Measurements from ENCODE around the gene CDKN1A. TPM values are rescaled to one million over a fixed set of nuclear protein-coding genes. Genes with fewer than 3 reads are reported as not detected.
"Not testable (repeated sequence)": the region's sequence is repeated elsewhere in the genome, so short reads cannot be mapped to it uniquely, and the experiment has no call there.

CDKN1A gene
- total RNA-seq, 3 donors from 2014 or later (not counting 1 experiment from before 2014, with no cell fraction given) = 19.1 to 40.7 (median 25.4) TPM

DNA sequence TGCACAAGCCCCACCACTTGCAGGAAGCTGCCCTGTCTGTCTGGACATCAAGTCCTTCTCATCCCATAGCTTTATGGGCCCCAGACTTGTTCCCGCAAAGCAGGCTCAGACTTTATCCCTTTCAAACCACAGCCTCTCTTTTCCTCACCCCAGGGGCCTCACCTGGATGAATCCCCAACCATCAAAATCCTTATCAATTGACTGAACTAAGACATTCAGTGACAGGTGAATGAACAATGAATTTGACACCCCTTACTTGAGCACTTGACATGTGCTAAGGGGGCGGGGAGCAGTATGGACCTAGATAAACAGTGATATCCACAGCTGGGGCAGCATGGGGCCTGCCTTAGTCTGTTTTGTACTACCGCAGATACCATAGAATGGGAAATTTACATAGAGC is 24.1 kb downstream of the CDKN1A start:
- TF ChIP-seq, protein P1, sequence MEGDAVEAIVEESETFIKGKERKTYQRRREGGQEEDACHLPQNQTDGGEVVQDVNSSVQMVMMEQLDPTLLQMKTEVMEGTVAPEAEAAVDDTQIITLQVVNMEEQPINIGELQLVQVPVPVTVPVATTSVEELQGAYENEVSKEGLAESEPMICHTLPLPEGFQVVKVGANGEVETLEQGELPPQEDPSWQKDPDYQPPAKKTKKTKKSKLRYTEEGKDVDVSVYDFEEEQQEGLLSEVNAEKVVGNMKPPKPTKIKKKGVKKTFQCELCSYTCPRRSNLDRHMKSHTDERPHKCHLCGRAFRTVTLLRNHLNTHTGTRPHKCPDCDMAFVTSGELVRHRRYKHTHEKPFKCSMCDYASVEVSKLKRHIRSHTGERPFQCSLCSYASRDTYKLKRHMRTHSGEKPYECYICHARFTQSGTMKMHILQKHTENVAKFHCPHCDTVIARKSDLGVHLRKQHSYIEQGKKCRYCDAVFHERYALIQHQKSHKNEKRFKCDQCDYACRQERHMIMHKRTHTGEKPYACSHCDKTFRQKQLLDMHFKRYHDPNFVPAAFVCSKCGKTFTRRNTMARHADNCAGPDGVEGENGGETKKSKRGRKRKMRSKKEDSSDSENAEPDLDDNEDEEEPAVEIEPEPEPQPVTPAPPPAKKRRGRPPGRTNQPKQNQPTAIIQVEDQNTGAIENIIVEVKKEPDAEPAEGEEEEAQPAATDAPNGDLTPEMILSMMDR (IDR thresholded peaks at IDR 0.05) = no peak
- Histone ChIP-seq H3K27ac (ENCODE audit: low read length) (no peak overlapping the region), H3K4me1 (ENCODE audit: control insufficient read depth, insufficient read depth, low read length) (peaks cover 13% of the 10 kb centered on the region), H3K4me3 (ENCODE audit: low read length) (no peak overlapping the region), H3K9me3 (ENCODE audit: control insufficient read depth, insufficient read depth, low read length) (no peaks in the 10 kb centered on the region), H3K27me3 (ENCODE audit: control insufficient read depth, insufficient read depth, low read length) (no peaks in the 10 kb centered on the region), H3K36me3 (ENCODE audit: control insufficient read depth, insufficient read depth, low read length) (no peaks in the 10 kb centered on the region)
- WGBS (ENCODE audit: insufficient coverage) = 95% methylated on average over 3 of the region's 3 CpGs
- H3K36me3 Mint-ChIP-seq = no peaks in the 10 kb centered on the region
- intact Hi-C loops (cut with micrococcal nuclease) = no loop called here
- no peak overlapping the region for H3K4me3 Mint-ChIP-seq
- peaks cover 0 to 5% of the 10 kb centered on the region in 2 donors for H3K27me3 Mint-ChIP-seq (ENCODE audit: low read depth in 2 of 2)
- H3K9me3 Mint-ChIP-seq = no peaks in the 10 kb centered on the region
- DNase-seq (no peak), ATAC-seq (no peak)
- no peak overlapping the region for H3K27ac Mint-ChIP-seq
- peaks cover 0 to 4% of the 10 kb centered on the region in 2 donors for H3K4me1 Mint-ChIP-seq

GRCh38 chr6:36703081-36703606 is 24.6 kb downstream of the CDKN1A start:
- H3K4me1 Mint-ChIP-seq = peaks cover 0 to 4% of the 10 kb centered on the region in 2 donors
- Histone ChIP-seq H3K4me1 (ENCODE audit: control insufficient read depth, insufficient read depth, low read length) (peaks cover 8% of the 10 kb centered on the region), H3K27ac (ENCODE audit: low read length) (no peak overlapping the region), H3K9me3 (ENCODE audit: control insufficient read depth, insufficient read depth, low read length) (no peaks in the 10 kb centered on the region), H3K27me3 (ENCODE audit: control insufficient read depth, insufficient read depth, low read length) (no peaks in the 10 kb centered on the region), H3K4me3 (ENCODE audit: low read length) (no peak overlapping the region), H3K36me3 (ENCODE audit: control insufficient read depth, insufficient read depth, low read length) (no peaks in the 10 kb centered on the region)
- DNase-seq (no peak), ATAC-seq (no peak)
- peaks cover 0 to 5% of the 10 kb centered on the region in 2 donors for H3K27me3 Mint-ChIP-seq (ENCODE audit: low read depth in 2 of 2)
- H3K27ac Mint-ChIP-seq = no peak overlapping the region
- H3K9me3 Mint-ChIP-seq = no peaks in the 10 kb centered on the region
- H3K36me3 Mint-ChIP-seq = no peaks in the 10 kb centered on the region
- intact Hi-C loops (cut with micrococcal nuclease) = no loop called here
- TF ChIP-seq, protein P1 (IDR thresholded peaks at IDR 0.05) = no peak
- WGBS (ENCODE audit: insufficient coverage) = 82% methylated on average over 5 of the region's 5 CpGs
- no peak overlapping the region for H3K4me3 Mint-ChIP-seq

GRCh38 chr6:36703982-36704381 is 25.5 kb downstream of the CDKN1A start:
- Mint-ChIP-seq H3K27ac (no peak overlapping the region), H3K4me1 (peaks cover 0 to 4% of the 10 kb centered on the region in 2 donors), H3K9me3 (no peaks in the 10 kb centered on the region), H3K4me3 (no peak overlapping the region), H3K27me3 (ENCODE audit: low read depth in 2 of 2) (peaks cover 0 to 5% of the 10 kb centered on the region in 2 donors), H3K36me3 (no peaks in the 10 kb centered on the region)
- no peaks in the 10 kb centered on the region for H3K27me3 ChIP-seq (ENCODE audit: control insufficient read depth, insufficient read depth, low read length)
- H3K4me1 ChIP-seq (ENCODE audit: control insufficient read depth, insufficient read depth, low read length) = peaks cover 8% of the 10 kb centered on the region
- 96% methylated on average over 18 of the region's 18 CpGs for WGBS (ENCODE audit: insufficient coverage)
- no peaks in the 10 kb centered on the region for H3K36me3 ChIP-seq (ENCODE audit: control insufficient read depth, insufficient read depth, low read length)
- H3K9me3 ChIP-seq (ENCODE audit: control insufficient read depth, insufficient read depth, low read length) = no peaks in the 10 kb centered on the region
- intact Hi-C loops (cut with micrococcal nuclease) = no loop called here
- no peak overlapping the region for H3K27ac ChIP-seq (ENCODE audit: low read length)
- DNase-seq = no peak
- H3K4me3 ChIP-seq (ENCODE audit: low read length) = no peak overlapping the region
- no peak for ATAC-seq
- TF ChIP-seq, protein P1 (IDR thresholded peaks at IDR 0.05) = no peak

- H3K36me3 ChIP-seq (ENCODE audit: control insufficient read depth, insufficient read depth, low read length); H3K36me3 Mint-ChIP-seq; H3K27me3 Mint-ChIP-seq (ENCODE audit: low read depth in 2 of 2); intact Hi-C loops (cut with micrococcal nuclease); DNase-seq; H3K4me3 ChIP-seq (ENCODE audit: low read length); ATAC-seq; H3K27ac Mint-ChIP-seq; H3K9me3 ChIP-seq (ENCODE audit: control insufficient read depth, insufficient read depth, low read length); H3K4me1 ChIP-seq (ENCODE audit: control insufficient read depth, insufficient read depth, low read length); H3K4me1 Mint-ChIP-seq; H3K27me3 ChIP-seq (ENCODE audit: control insufficient read depth, insufficient read depth, low read length); H3K27ac ChIP-seq (ENCODE audit: low read length); H3K4me3 Mint-ChIP-seq; H3K9me3 Mint-ChIP-seq: not testable (repeated sequence)
- 86% methylated on average over 7 of the region's 7 CpGs for WGBS (ENCODE audit: insufficient coverage)
Observed at GRCh38 chr6:36704961-36705577, 26.6 kb downstream of the CDKN1A start.

Measured in natural killer cell (primary cell).